Measurements from ENCODE around the gene TNFSF8.

TNFSF8 gene

GRCh38 chr9:114930056-114930812 lies at the start of gene TNFSF8:
Gene TNFSF8, minus strand, starts transcription at chr9:114930591. Its CDS starts 288 bp downstream, at chr9:114930303.
- Histone ChIP-seq H3K27ac (no peak within 1 kb of the TSS), H3K4me3 (ENCODE audit: low read depth, low read length) (no peak within 1 kb of the TSS), H3K4me1 (no peaks in the 10 kb centered on the region), H2AFZ (no peak within 1 kb of the TSS), H3K4me2 (ENCODE audit: low read length) (no peak within 1 kb of the TSS), H3K9me3 (ENCODE audit: control insufficient read depth, low read length) (no peaks in the 10 kb centered on the region), H3K36me3 (ENCODE audit: control insufficient read depth, insufficient read depth, low read length) (no peaks in the 10 kb centered on the region), H3K27me3 (ENCODE audit: control insufficient read depth, insufficient read depth, low read length) (no peaks in the 10 kb centered on the region), H3K79me2 (no peaks in the 10 kb centered on the region), H3K9ac (no peak within 1 kb of the TSS)
- TF ChIP-seq CTCF (IDR thresholded peaks at IDR 0.05) = no peak

GRCh38 chr9:114973216-114973615 lies 42.8 kb upstream of the TNFSF8 start:
- H3K36me3 ChIP-seq (ENCODE audit: control insufficient read depth, insufficient read depth, low read length) = no peaks in the 10 kb centered on the region
- H3K4me3 ChIP-seq (ENCODE audit: low read depth, low read length) = no peak overlapping the region
- H3K9me3 ChIP-seq (ENCODE audit: control insufficient read depth, low read length) = no peaks in the 10 kb centered on the region
- no peak overlapping the region for H3K27ac ChIP-seq
- H2AFZ ChIP-seq = no peak overlapping the region
- H3K9ac ChIP-seq = no peak overlapping the region
- H3K79me2 ChIP-seq = no peaks in the 10 kb centered on the region
- no peak overlapping the region for H3K4me2 ChIP-seq (ENCODE audit: low read length)
- no peaks in the 10 kb centered on the region for H3K4me1 ChIP-seq
- no peaks in the 10 kb centered on the region for H3K27me3 ChIP-seq (ENCODE audit: control insufficient read depth, insufficient read depth, low read length)
- no peak for TF ChIP-seq CTCF (IDR thresholded peaks at IDR 0.05)

- Histone ChIP-seq H3K4me3 (ENCODE audit: low read depth, low read length) (no peak overlapping the region), H3K9ac (no peak overlapping the region), H2AFZ (no peak overlapping the region), H3K9me3 (ENCODE audit: control insufficient read depth, low read length) (no peaks in the 10 kb centered on the region), H3K79me2 (no peaks in the 10 kb centered on the region), H3K36me3 (ENCODE audit: control insufficient read depth, insufficient read depth, low read length) (no peaks in the 10 kb centered on the region), H3K4me1 (no peaks in the 10 kb centered on the region), H3K27ac (no peak overlapping the region), H3K27me3 (ENCODE audit: control insufficient read depth, insufficient read depth, low read length) (no peaks in the 10 kb centered on the region), H3K4me2 (ENCODE audit: low read length) (no peak overlapping the region)
- TF ChIP-seq CTCF (IDR thresholded peaks at IDR 0.05) = no peak
These were observed 42.2 kb upstream of the TNFSF8 start for GRCh38 chr9:114972510-114973136.

GRCh38 chr9:114969269-114969668 lies 38.9 kb upstream of the TNFSF8 start:
- Histone ChIP-seq H2AFZ (no peak overlapping the region), H3K27me3 (ENCODE audit: control insufficient read depth, insufficient read depth, low read length) (no peaks in the 10 kb centered on the region), H3K4me3 (ENCODE audit: low read depth, low read length) (no peak overlapping the region), H3K79me2 (no peaks in the 10 kb centered on the region), H3K9ac (no peak overlapping the region), H3K9me3 (ENCODE audit: control insufficient read depth, low read length) (no peaks in the 10 kb centered on the region), H3K4me2 (ENCODE audit: low read length) (no peak overlapping the region), H3K4me1 (no peaks in the 10 kb centered on the region), H3K36me3 (ENCODE audit: control insufficient read depth, insufficient read depth, low read length) (no peaks in the 10 kb centered on the region), H3K27ac (no peak overlapping the region)
- no peak for TF ChIP-seq CTCF (IDR thresholded peaks at IDR 0.05)
